ENCODE data around the gene NMD3. TPM values are rescaled to one million over a fixed set of nuclear protein-coding genes. Genes with fewer than 3 reads are reported as not detected.
A peak's percentile ranks its signal among the peaks of the same experiment; 100 is the strongest.

Gene NMD3
- total and polyA plus RNA-seq, 2 of the 13 experiments (the other 11 are each of a cell fraction or from before 2014, with no cell fraction given), result 44.2 to 55.2 TPM

GRCh38 chr3:161222662-161223061 lies 1.6 kb downstream of the NMD3 start:
- POLR2A ChIA-PET, result interaction anchor here (1.3 to 1.7 kb wide), 2 partner anchors 37 to 200 kb away, joined by 4 read pairs; no protein-coding TSS in a partner anchor
- peak overlapping the region; percentile 98 for H3K9ac ChIP-seq (ENCODE audit: insufficient read depth, low read depth, low read length)
- BruUV-seq (replicated peaks), result TSS peak; percentile 50

GRCh38 chr3:161224786-161225185 lies 3.7 kb downstream of the NMD3 start:
- DNase-seq (ENCODE audit: low spot score) (no peak), ATAC-seq (no peak), FAIRE-seq (no peak)
- POLR2A ChIA-PET, result no interaction called here
- Histone ChIP-seq H3K79me2 (ENCODE audit: insufficient read depth, low read length) (peaks cover 68% of the 10 kb centered on the region), H2AFZ (ENCODE audit: low read length) (no peak overlapping the region), H3K4me3 (replicated peaks in 1 of 3; ENCODE audit: insufficient read depth in 1 of 3, low read depth in 2 of 3, low read length in 3 of 3) (peak overlapping the region in 1 of 3 experiments; percentile 6; a peak in 1 of 6 replicates), H3K4me2 (ENCODE audit: low read depth, low read length) (peak overlapping the region; percentile 83), H3K27ac (ENCODE audit: extremely low read length, insufficient read depth, low read length) (no peak overlapping the region), H3K9me3 (ENCODE audit: low read length) (no peaks in the 10 kb centered on the region; the same call in 1 of the 2 replicates), H3K36me3 (replicated peaks in 1 of 2; ENCODE audit: control insufficient read depth in 1 of 2, insufficient read depth in 2 of 2, low read length in 2 of 2) (peaks cover 0 to 34% of the 10 kb centered on the region in 2 experiments), H4K20me1 (ENCODE audit: insufficient read depth, low read length) (peaks cover 20% of the 10 kb centered on the region), H3K9ac (ENCODE audit: insufficient read depth, low read depth, low read length) (no peak overlapping the region), H3K4me1 (ENCODE audit: insufficient read depth, low read length) (peaks cover 41% of the 10 kb centered on the region), H3K27me3 (ENCODE audit: control insufficient read depth in 1 of 2, insufficient read depth in 2 of 2, low read length in 2 of 2) (no peaks in the 10 kb centered on the region; a peak in 2 of 5 replicates)
- no TSS peak for BruUV-seq (replicated peaks)
- CTCF ChIA-PET (ENCODE audit: low intra/inter-chr PET ratio, low total read pairs), result no interaction called here
- 94% methylated on average over 8 of the region's 8 CpGs for WGBS (ENCODE audit: low lambda C conversion rate)
- in situ Hi-C loops (cut with HindIII; ENCODE audit: extremely low pct_ligation_motif_present, low pct_unique_long_range_greater_than_20kb) (loop anchor here (10.0 kb wide), 1 partner anchor 470 kb away; the partner anchor contains the start of gene PPM1L), intact Hi-C loops (cut with micrococcal nuclease; ENCODE audit: unreplicated experiment) (loop anchor here (5.0 to 10.0 kb wide), 3 partner anchors 38 to 660 kb away; partner anchors contain the start of gene KPNA4)
- no peak for TF ChIP-seq KLF13 (CRISPR knock-in tag; IDR thresholded peaks at IDR 0.05)
- no peak for TF ChIP-seq KLF15 (CRISPR knock-in tag; IDR thresholded peaks at IDR 0.05; ENCODE audit: borderline replicate concordance)
- TF ChIP-seq NRL (CRISPR knock-in tag; IDR thresholded peaks at IDR 0.05; ENCODE audit: borderline replicate concordance), result no peak
- no peak for TF ChIP-seq FOXP4 (CRISPR knock-in tag; IDR thresholded peaks at IDR 0.05)
- TF ChIP-seq ZKSCAN1 (IDR thresholded peaks at IDR 0.05; ENCODE audit: low read length), result no peak
- no peak for TF ChIP-seq ZC3H4 (CRISPR knock-in tag; IDR thresholded peaks at IDR 0.05; ENCODE audit: borderline replicate concordance)
- no peak for TF ChIP-seq HOXA9 (CRISPR knock-in tag; IDR thresholded peaks at IDR 0.05; ENCODE audit: borderline replicate concordance)
- no peak for TF ChIP-seq SIN3A (IDR thresholded peaks at IDR 0.05; ENCODE audit: borderline replicate concordance, low read depth, low read length)
- TF ChIP-seq SRSF4 (IDR thresholded peaks at IDR 0.05; ENCODE audit: low read depth, low read length, poor library complexity, severe bottlenecking), result no peak
- TF ChIP-seq SMAD9 (CRISPR knock-in tag; IDR thresholded peaks at IDR 0.05), result no peak
- TF ChIP-seq ZNF484 (CRISPR knock-in tag; IDR thresholded peaks at IDR 0.05; ENCODE audit: borderline replicate concordance, low read depth), result no peak
- no peak for TF ChIP-seq MXI1 (IDR thresholded peaks at IDR 0.05; ENCODE audit: borderline replicate concordance, low read depth, low read length)
- TF ChIP-seq MTA1 (CRISPR knock-in tag; IDR thresholded peaks at IDR 0.05; ENCODE audit: borderline replicate concordance), result no peak
- TF ChIP-seq ZNF441 (CRISPR knock-in tag; IDR thresholded peaks at IDR 0.05; ENCODE audit: borderline replicate concordance), result no peak
- TF ChIP-seq ZNF766 (CRISPR knock-in tag; IDR thresholded peaks at IDR 0.05; ENCODE audit: borderline replicate concordance), result no peak
- TF ChIP-seq ZBTB38 (CRISPR knock-in tag; IDR thresholded peaks at IDR 0.05), result no peak

More at GRCh38 chr3:161222662-161223061, 1.6 kb downstream of the NMD3 start:
- Histone ChIP-seq H4K20me1 (ENCODE audit: insufficient read depth, low read length) (peaks cover 20% of the 10 kb centered on the region), H2AFZ (ENCODE audit: low read length) (no peak overlapping the region), H3K4me3 (replicated peaks in 1 of 3; ENCODE audit: insufficient read depth in 1 of 3, low read depth in 2 of 3, low read length in 3 of 3) (peak overlapping the region; percentile 84 to 99 (median 92)), H3K9me3 (ENCODE audit: low read length) (no peaks in the 10 kb centered on the region; the same call in 1 of the 2 replicates), H3K4me1 (ENCODE audit: insufficient read depth, low read length) (peaks cover 35% of the 10 kb centered on the region), H3K27ac (ENCODE audit: extremely low read length, insufficient read depth, low read length) (no peak overlapping the region), H3K36me3 (replicated peaks in 1 of 2; ENCODE audit: control insufficient read depth in 1 of 2, insufficient read depth in 2 of 2, low read length in 2 of 2) (peaks cover 0 to 24% of the 10 kb centered on the region in 2 experiments; a peak in 4 of 5 replicates), H3K27me3 (ENCODE audit: control insufficient read depth in 1 of 2, insufficient read depth in 2 of 2, low read length in 2 of 2) (no peaks in the 10 kb centered on the region; a peak in 2 of 5 replicates), H3K79me2 (ENCODE audit: insufficient read depth, low read length) (peaks cover 59% of the 10 kb centered on the region), H3K4me2 (ENCODE audit: low read depth, low read length) (peak overlapping the region; percentile 83)
- intact Hi-C loops (cut with micrococcal nuclease; ENCODE audit: unreplicated experiment) (loop anchor here (5.0 to 10.0 kb wide), 3 partner anchors 40 to 658 kb away; partner anchors contain the start of gene KPNA4), in situ Hi-C loops (cut with HindIII; ENCODE audit: extremely low pct_ligation_motif_present, low pct_unique_long_range_greater_than_20kb) (loop anchor here (10.0 kb wide), 1 partner anchor 468 kb away; the partner anchor contains the start of gene PPM1L)
- CTCF ChIA-PET (ENCODE audit: low intra/inter-chr PET ratio, low total read pairs), result no interaction called here
- ATAC-seq (no peak), FAIRE-seq (no peak), DNase-seq (ENCODE audit: low spot score) (no peak)
- WGBS (ENCODE audit: low lambda C conversion rate), result 1% methylated on average over 2 of the region's 2 CpGs
- no peak for TF ChIP-seq ZFX (CRISPR knock-in tag; IDR thresholded peaks at IDR 0.05; ENCODE audit: low read depth)
